Hindlimb muscle (tissue), 1 donor: Measurements from ENCODE around the gene CPT2. TPM values are rescaled to one million over a fixed set of nuclear protein-coding genes. Genes with fewer than 3 reads are reported as not detected.

Source experiments
- DNase-seq: peaks from one replicate; pipeline ENCODE4 v3.0.0-alpha.2; 2013
- polyA plus RNA-seq: library from polyadenylated mRNA; unstranded; fragments of 120-200 nt; gene quantifications from one replicate; pipeline ENCODE4 v1.2.1, GENCODE V29; 2013; ENCODE audit not compliant: insufficient read length

The CPT2 gene
- polyA plus RNA-seq, 1 donor, result 12.9 TPM

DNA sequence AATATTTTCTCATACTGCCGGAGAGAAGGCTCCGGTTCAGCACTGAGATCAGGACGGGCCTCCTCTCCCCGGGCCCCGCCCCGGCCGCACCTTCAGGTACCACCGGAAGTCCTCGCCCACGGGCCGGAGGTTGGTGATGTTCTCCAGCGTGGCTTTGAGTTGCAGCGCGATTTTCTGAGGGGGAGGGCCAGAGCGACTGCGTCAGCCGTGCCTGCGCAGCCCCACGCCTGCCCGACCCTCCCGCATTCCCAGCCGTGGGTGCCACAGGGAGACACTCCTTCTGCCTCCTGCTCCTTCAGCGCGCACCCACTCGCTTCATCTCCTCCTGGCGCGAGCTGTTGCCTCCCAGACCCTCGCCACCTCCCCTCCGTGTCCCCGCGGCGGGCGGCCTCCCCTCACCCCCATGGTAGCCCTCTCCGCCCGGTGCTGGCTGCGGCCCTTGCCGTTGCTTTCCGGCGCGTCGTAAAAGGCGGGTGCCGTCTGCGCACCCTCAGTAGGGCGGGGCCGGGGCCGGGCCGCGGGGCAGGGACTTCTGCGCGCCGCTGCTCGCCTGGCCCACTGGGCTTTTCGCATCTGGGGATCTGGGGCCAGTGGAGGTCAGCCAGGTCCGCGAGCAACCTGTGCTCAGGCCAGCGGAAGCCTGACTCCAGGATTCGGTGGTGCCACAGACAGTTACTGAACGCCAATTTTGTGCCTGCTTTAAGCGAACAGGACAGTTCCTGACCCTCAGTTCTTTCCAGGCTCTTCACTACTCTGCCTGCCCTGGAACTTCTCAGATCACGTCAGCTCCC lies 23.7 kb downstream of the CPT2 start, which contains the start of gene CZIB:
CZIB (minus strand) TSS at position 464 of the 791 bp plus-strand sequence; CDS start at position 405, 59 bp downstream.
- DNase-seq, result peak; percentile 95

GRCh38 chr1:53220962-53221286 lies 24.3 kb downstream of the CPT2 start:
- DNase-seq, result no peak

GRCh38 chr1:53237638-53238037 lies 41.0 kb downstream of the CPT2 start:
- DNase-seq, result no peak

DNA sequence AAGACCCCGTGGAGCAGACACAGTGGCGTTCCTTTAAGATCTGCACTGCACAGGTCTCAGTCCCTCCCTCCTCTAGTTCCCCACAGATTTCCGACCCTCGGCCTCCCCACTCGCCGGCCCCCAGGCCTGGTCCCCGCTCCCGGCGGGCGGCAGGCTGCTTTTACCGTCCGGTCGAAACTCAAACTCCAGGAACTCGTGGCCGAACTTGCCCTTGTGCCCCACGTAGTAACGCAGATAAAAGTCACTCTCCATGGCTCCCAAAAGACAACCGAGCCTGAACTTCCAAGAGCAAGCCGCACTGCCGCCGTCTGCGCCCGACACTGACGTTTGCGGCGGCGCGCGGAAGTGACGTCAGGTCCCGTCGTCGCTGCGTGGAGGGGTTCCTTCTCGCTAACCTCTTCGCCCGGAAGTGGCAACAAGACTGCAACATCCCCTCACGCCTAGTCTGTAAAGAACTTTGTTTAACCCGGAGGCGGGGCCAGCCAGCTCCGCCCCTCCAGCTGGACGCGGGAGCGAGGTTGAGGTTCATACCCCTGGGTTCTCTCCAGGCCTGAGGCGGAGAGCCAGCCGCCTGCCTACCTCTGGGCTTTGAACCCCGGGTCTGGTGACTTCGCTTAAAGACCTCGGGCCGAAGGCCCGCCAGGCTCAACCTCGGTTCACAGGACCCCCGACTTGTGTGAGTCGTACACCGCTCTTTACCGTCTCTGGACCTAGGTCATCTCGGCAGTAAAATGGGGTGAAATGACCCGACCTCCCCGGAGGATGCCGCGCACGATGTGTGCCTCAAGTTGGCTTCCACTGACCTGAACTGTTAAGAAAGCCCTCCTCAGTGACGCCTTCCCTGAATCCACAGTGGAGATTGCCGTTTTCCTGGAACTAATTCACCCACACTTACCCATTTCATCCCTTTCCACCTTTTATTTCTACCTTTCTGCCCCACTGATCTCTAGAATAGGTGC lies 41.9 kb downstream of the CPT2 start, which contains the start of gene MAGOH:
MAGOH (minus strand) TSS at position 322 of the 959 bp plus-strand sequence; CDS start at position 252, 70 bp downstream.
- peak; percentile 96 for DNase-seq

- no peak for DNase-seq
Observed at GRCh38 chr1:53241828-53242227, 45.2 kb downstream of the CPT2 start.

DNA sequence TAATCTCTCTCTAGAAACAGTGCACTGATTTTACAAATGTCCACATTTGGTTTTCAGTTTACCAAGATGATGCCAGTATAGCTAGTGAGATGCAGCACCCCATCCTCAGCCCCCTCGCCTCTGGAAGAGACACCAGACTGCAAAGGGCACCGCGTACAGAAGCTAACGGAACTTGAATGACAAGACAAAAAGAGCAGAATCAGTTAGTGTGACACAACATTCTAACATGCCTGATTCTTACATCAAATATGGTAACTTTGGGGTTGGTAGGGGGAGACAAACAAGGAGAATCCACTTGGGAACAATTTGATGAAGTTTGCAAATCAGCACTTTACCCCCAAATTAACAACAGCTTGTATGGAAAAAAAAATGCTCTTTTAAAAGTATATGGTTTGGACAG lies 45.8 kb downstream of the CPT2 start:
- no peak for DNase-seq

DNA sequence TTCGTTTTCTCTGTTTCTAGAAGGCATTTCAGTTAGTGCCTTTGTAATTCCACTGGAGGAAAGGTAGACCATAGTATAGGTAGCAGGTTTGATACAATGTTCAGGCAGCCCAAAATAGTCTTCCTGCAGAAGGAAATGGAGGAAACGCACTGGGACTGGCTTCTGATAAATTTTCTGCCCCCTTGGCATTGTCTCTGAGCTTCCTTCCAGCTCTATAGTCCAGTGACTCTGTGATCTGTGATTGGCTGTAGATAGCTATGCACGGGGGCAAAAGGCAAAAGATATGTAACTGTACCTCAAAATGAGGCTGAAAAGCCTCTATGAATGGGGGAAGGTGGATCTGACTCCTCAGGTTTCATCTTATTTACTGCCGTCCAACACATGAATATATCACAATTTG lies 47.5 kb downstream of the CPT2 start:
- no peak for DNase-seq

DNA sequence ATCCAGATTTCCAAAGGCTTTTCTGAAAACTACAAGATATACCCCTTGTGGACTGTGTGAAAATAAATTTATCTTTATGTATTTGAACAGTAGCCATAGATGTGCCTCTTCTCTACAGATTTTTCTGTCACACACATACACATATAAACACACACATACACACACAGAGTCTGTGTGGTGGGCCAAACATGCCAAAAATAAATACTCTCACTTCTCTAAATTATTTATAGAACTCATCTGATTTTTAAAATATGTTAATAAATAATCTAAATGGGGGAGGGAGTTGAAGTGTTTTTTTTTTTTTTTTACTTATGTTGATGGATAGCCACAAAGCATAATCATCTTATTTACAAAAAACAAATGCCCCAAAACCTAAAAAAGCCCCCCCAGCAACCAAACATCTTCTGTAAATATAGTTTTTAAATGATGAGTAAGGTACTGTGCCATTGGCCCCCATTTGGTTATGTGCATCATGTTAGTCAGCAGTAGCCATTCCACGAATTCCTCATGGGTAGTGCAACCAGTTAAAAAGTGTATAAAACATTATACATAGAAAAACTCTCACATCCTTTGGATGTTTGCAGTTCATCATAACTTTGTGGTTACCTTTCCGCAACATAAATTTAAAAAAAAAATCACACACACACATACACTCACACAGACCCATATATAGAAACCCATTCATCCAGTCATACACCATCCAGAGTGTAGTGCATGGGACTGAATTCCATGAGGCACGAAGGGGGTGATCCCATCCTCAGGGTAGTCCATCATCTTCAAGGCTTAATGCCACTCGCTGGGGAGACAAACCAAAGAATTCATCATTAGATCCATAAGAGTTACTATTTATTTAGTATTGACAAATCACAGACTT lies 49.9 kb downstream of the CPT2 start:
- no peak for DNase-seq

GRCh38 chr1:53249706-53250105 lies 53.1 kb downstream of the CPT2 start:
- DNase-seq, result no peak

GRCh38 chr1:53250325-53250724 lies 53.7 kb downstream of the CPT2 start:
- DNase-seq, result no peak

GRCh38 chr1:53254011-53254640 lies 57.5 kb downstream of the CPT2 start:
- DNase-seq, result no peak

DNA sequence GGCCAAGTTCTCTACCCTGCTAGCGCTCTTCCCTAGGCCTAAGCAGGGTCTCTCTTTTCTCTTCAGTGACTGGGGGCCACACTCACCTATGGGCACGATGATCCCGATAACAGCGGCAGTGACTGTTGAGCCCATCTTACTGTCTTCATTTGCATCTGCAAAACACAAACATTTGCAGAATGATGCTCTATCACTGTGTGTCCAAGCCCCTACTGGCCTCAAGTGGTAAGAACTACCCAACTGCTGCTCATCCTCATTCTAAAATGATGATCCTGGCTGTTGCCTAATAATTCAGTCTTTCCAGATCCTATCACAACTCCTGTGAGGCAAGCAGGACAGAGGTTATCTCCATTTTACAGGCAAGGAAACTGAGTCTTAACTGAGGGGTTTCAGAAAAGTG lies 58.4 kb downstream of the CPT2 start:
- DNase-seq, result no peak

DNA sequence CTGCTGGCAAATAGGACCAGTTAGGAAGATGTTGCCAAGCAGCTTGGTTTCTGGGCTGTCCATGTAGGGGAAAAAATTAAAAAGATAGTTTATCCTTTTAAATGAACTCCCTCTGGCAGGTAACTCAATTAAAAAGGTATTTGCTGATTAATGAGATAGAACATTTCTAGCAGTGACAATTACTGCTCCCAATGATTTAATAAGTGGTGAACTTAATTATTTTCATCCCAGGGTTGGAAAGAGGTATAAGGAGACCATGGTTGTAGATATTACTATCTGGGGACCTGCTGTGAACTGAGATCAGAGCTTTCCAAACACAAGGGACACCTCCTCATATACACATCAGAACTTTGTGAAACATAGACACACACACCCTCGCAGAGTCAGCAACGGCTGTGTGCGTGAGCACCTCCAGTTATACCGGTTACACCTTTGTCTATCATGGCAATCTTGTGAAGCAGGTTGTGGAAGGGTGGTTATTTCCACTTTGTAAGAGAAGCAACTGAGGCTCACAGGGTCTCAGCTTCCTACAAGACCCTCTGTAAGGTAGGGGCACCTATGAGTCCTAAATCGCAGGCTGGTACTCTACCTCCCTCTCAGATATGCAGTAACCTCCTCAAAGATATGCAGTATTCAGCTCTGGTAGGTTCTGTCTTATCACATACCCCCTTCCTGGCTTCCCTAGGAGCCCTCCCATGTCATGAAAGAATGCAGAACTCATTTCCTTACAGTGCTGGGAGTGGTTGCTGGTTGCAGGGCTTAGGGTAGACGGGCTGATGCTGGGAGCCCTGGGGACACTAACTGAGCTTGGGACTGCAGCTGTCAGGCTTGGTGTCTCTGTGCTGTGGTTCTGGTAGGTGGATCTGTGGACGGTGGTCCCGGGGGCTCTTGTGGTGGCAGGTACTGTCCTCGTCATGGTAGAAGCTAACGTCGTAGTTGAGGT lies 60.2 kb downstream of the CPT2 start:
- no peak for DNase-seq

GRCh38 chr1:53257454-53258081 lies 60.9 kb downstream of the CPT2 start:
- no peak for DNase-seq

DNA sequence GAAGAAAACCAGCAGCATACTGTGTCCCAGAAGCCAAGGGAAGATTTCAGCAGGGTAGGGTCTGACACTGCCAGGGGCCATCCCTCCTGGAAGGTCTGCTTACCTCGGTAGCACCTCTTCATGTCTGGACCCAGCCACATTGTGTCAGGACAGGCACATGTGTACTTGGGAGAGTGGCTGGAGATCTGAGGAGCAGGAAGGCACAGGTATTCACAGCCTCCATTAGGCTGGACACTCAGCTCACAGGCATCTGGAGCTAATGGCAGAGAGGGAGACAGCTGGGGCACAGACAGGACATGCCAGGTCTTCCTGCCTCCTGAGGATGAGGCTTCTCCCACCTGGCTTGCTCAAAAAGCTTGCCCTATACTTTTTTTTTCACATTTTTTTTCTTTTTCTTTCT lies 61.6 kb downstream of the CPT2 start:
- DNase-seq, result no peak

GRCh38 chr1:53259932-53260331 lies 63.3 kb downstream of the CPT2 start:
- no peak for DNase-seq

DNA sequence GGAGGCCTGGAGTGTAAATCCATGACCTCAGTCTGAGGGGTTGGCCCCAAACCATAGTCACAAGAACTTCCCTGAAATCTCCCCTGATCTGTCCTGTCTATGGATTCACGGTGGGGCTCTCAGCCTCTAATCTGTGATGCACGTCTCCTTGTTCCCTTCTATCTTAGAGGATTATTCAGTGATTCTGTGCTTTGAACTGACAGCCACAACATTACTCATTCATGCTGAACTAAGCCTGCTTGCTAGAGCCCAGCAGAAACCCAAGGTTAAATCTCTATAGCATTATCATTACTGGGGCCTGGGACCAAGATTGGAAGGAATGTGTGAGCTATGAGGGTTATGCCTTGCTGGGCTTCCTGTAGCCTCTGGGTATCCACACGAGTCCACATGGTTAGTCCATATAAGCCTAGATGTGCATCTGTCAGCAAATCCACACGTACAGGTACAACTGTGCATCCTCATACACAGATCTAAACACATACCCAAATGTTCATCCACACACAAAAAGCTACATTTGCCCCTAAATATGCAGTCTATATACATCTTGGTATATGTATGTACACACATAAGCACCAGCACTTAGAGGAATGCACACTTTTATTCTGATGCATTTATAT lies 64.1 kb downstream of the CPT2 start:
- DNase-seq, result no peak

DNA sequence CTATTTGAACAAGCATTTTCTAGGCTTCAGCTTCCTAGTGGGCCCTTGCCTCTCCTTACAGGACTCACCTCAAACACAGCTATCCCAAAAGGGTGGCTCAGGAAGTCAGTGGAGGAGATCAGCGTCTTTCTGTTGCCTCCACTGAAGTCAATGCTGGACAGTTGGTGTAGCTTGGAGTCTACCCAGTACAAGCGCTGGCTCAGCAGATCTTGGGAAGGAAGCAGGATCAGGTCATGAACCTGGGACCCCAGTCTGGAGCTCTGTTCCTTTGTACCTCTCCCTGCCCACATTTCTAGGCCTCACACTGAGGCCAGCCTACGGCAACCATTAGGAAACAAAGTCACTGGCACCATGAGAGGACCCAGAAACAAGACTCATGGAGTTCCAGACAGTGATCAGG lies 65.4 kb downstream of the CPT2 start:
- DNase-seq, result no peak
